Measurements from ENCODE around the gene BTN1A1. TPM values are rescaled to one million over a fixed set of nuclear protein-coding genes. Genes with fewer than 3 reads are reported as not detected.
"Not testable (repeated sequence)": the region's sequence is repeated elsewhere in the genome, so short reads cannot be mapped to it uniquely, and the experiment has no call there.

BTN1A1 gene
- total RNA-seq, 1 experiment from 2014 or later: 0.10 TPM

GRCh38 chr6:26544473-26544872 lies 44.4 kb downstream of the BTN1A1 start:
- intact Hi-C loops (cut with micrococcal nuclease; ENCODE audit: unreplicated experiment): no loop called here
- TF ChIP-seq SIN3A (IDR thresholded peaks at IDR 0.05; ENCODE audit: borderline replicate concordance, insufficient read depth, low read depth, low read length) (no peak), TCF7L2 (IDR thresholded peaks at IDR 0.05; ENCODE audit: low read depth, low read length) (no peak), POLR2AphosphoS5 (IDR thresholded peaks at IDR 0.05; ENCODE audit: low read depth, low read length) (no peak), REST (IDR thresholded peaks at IDR 0.05; ENCODE audit: insufficient read depth in 1 of 2, low read depth in 2 of 2, low read length in 1 of 2) (no peak), CTCF (IDR thresholded peaks at IDR 0.05) (no peak)
- Histone ChIP-seq H3K4me3 (ENCODE audit: low read depth in 2 of 2, low read length in 2 of 2) (no peak overlapping the region), H3K4me1 (ENCODE audit: control insufficient read depth, insufficient read depth, low read length) (peaks cover 5% of the 10 kb centered on the region), H3K27ac (ENCODE audit: low read length) (no peak overlapping the region), H3K27me3 (ENCODE audit: control insufficient read depth, insufficient read depth, low read length) (no peaks in the 10 kb centered on the region), H3K36me3 (ENCODE audit: control insufficient read depth, insufficient read depth, low read length) (peaks cover 22% of the 10 kb centered on the region), H3K9me3 (ENCODE audit: control insufficient read depth, insufficient read depth, low read depth, low read length) (no peaks in the 10 kb centered on the region)
- DNase-seq (ENCODE audit: low read depth, low spot score) (no peak), ATAC-seq (no peak)
- POLR2A ChIA-PET: no interaction called here
- CTCF ChIA-PET: no interaction called here
- no TSS peak for BruUV-seq (replicated peaks)
- in situ Hi-C loops (cut with HindIII; ENCODE audit: low pct_unique_long_range_greater_than_20kb, low sequenced_read_pairs): no loop called here

GRCh38 chr6:26545627-26546026 lies 45.5 kb downstream of the BTN1A1 start:
- in situ Hi-C loops (cut with HindIII; ENCODE audit: low pct_unique_long_range_greater_than_20kb, low sequenced_read_pairs) (no loop called here), intact Hi-C loops (cut with micrococcal nuclease; ENCODE audit: unreplicated experiment) (no loop called here)
- Histone ChIP-seq H3K27me3 (ENCODE audit: control insufficient read depth, insufficient read depth, low read length) (no peaks in the 10 kb centered on the region), H3K27ac (ENCODE audit: low read length) (no peak overlapping the region), H3K4me1 (ENCODE audit: control insufficient read depth, insufficient read depth, low read length) (0 out of 2 replicates have a peak, but pooled peaks cover 4% of the 10 kb centered on the region), H3K4me3 (ENCODE audit: low read depth in 2 of 2, low read length in 2 of 2) (no peak overlapping the region), H3K36me3 (ENCODE audit: control insufficient read depth, insufficient read depth, low read length) (peaks cover 22% of the 10 kb centered on the region), H3K9me3 (ENCODE audit: control insufficient read depth, insufficient read depth, low read depth, low read length) (no peaks in the 10 kb centered on the region)
- TF ChIP-seq CTCF (IDR thresholded peaks at IDR 0.05) (no peak), POLR2AphosphoS5 (IDR thresholded peaks at IDR 0.05; ENCODE audit: low read depth, low read length) (no peak), REST (IDR thresholded peaks at IDR 0.05; ENCODE audit: insufficient read depth in 1 of 2, low read depth in 2 of 2, low read length in 1 of 2) (no peak), SIN3A (IDR thresholded peaks at IDR 0.05; ENCODE audit: borderline replicate concordance, insufficient read depth, low read depth, low read length) (no peak), TCF7L2 (IDR thresholded peaks at IDR 0.05; ENCODE audit: low read depth, low read length) (no peak)
- DNase-seq (ENCODE audit: low read depth, low spot score) (no peak), ATAC-seq (no peak)
- ChIA-PET POLR2A (no interaction called here), CTCF (no interaction called here)
- BruUV-seq (replicated peaks): no TSS peak

- intact Hi-C loops (cut with micrococcal nuclease; ENCODE audit: unreplicated experiment); H3K9me3 ChIP-seq (ENCODE audit: control insufficient read depth, insufficient read depth, low read depth, low read length); in situ Hi-C loops (cut with HindIII; ENCODE audit: low pct_unique_long_range_greater_than_20kb, low sequenced_read_pairs); H3K27ac ChIP-seq (ENCODE audit: low read length); CTCF ChIA-PET; H3K27me3 ChIP-seq (ENCODE audit: control insufficient read depth, insufficient read depth, low read length); BruUV-seq (replicated peaks); POLR2A ChIA-PET; DNase-seq (ENCODE audit: low read depth, low spot score); ATAC-seq; H3K4me3 ChIP-seq (ENCODE audit: low read depth in 2 of 2, low read length in 2 of 2): not testable (repeated sequence)
- Histone ChIP-seq H3K36me3 (ENCODE audit: control insufficient read depth, insufficient read depth, low read length) (peaks cover 22% of the 10 kb centered on the region), H3K4me1 (ENCODE audit: control insufficient read depth, insufficient read depth, low read length) (peaks cover 13% of the 10 kb centered on the region)
Measured at GRCh38 chr6:26547363-26547762, 47.3 kb downstream of the BTN1A1 start.

Measured in Panc1 (cell line).